Measurements from ENCODE around the gene CREB5. TPM values are rescaled to one million over a fixed set of nuclear protein-coding genes. Genes with fewer than 3 reads are reported as not detected.

CREB5 gene
- total and polyA plus RNA-seq, 7 donors = 0.86 to 33.8 (median 16.6) TPM

- DNase-seq (no peak), ATAC-seq (no peak)
- Histone ChIP-seq H3K27ac (peak overlapping the region; percentile 48), H3K36me3 (ENCODE audit: insufficient read depth in 1 of 2, low read depth in 1 of 2) (no peaks in the 10 kb centered on the region), H3K27me3 (ENCODE audit: insufficient read depth in 3 of 3, low read length in 2 of 3) (no peaks in the 10 kb centered on the region), H3K4me1 (peaks cover 47% of the 10 kb centered on the region), H3K4me3 (no peak overlapping the region), H3K9me3 (no peaks in the 10 kb centered on the region)
- TF ChIP-seq CTCF (IDR thresholded peaks at IDR 0.05) = no peak
- intact Hi-C loops (cut with DNase I) = loop anchor here (5.0 kb wide), 3 partner anchors 60 to 235 kb away; no protein-coding TSS in a partner anchor
- 49 to 75% (median 66%) methylated on average over 5 of the region's 5 CpGs for WGBS, 3 donors
Measured at GRCh38 chr7:28627263-28627653, 214.9 kb downstream of the CREB5 start.

GRCh38 chr7:28627896-28628295, 215.6 kb downstream of the CREB5 start:
- H3K27me3 ChIP-seq (ENCODE audit: insufficient read depth in 3 of 3, low read length in 2 of 3) = no peaks in the 10 kb centered on the region
- no peaks in the 10 kb centered on the region for H3K36me3 ChIP-seq (ENCODE audit: insufficient read depth in 1 of 2, low read depth in 1 of 2)
- TF ChIP-seq CTCF (IDR thresholded peaks at IDR 0.05) = no peak
- no peak for ATAC-seq
- H3K4me1 ChIP-seq = peaks cover 47% of the 10 kb centered on the region
- no peak overlapping the region for H3K4me3 ChIP-seq
- H3K27ac ChIP-seq = peak overlapping the region; percentile 48
- DNase-seq = no peak
- intact Hi-C loops (cut with DNase I) = loop anchor here (5.0 kb wide), 3 partner anchors 59 to 236 kb away; no protein-coding TSS in a partner anchor
- no peaks in the 10 kb centered on the region for H3K9me3 ChIP-seq
- 65 to 81% (median 71%) methylated on average over 4 of the region's 4 CpGs for WGBS, 3 donors

GRCh38 chr7:28629216-28629842, 217.0 kb downstream of the CREB5 start:
- peak; percentile 30 to 71 for DNase-seq
- intact Hi-C loops (cut with DNase I) = loop anchor here (5.0 kb wide), 3 partner anchors 58 to 237 kb away; no protein-coding TSS in a partner anchor

GRCh38 chr7:28630350-28630749, 218.0 kb downstream of the CREB5 start:
- intact Hi-C loops (cut with DNase I) = no loop called here
- no peak overlapping the region for H3K27ac ChIP-seq
- H3K4me1 ChIP-seq = peaks cover 33% of the 10 kb centered on the region
- no peak for TF ChIP-seq CTCF (IDR thresholded peaks at IDR 0.05)
- no peak for ATAC-seq
- no peaks in the 10 kb centered on the region for H3K9me3 ChIP-seq
- no peaks in the 10 kb centered on the region for H3K27me3 ChIP-seq (ENCODE audit: insufficient read depth in 3 of 3, low read length in 2 of 3)
- no peak for DNase-seq
- 86 to 94% (median 91%) methylated on average over 3 of the region's 3 CpGs for WGBS, 3 donors
- no peak overlapping the region for H3K4me3 ChIP-seq
- H3K36me3 ChIP-seq (ENCODE audit: insufficient read depth in 1 of 2, low read depth in 1 of 2) = no peaks in the 10 kb centered on the region

More at GRCh38 chr7:28629216-28629842, 217.0 kb downstream of the CREB5 start:
- Histone ChIP-seq H3K27ac (peak overlapping the region; percentile 69), H3K36me3 (ENCODE audit: insufficient read depth in 1 of 2, low read depth in 1 of 2) (no peaks in the 10 kb centered on the region), H3K9me3 (no peaks in the 10 kb centered on the region), H3K27me3 (ENCODE audit: insufficient read depth in 3 of 3, low read length in 2 of 3) (no peaks in the 10 kb centered on the region), H3K4me3 (no peak overlapping the region), H3K4me1 (peaks cover 34% of the 10 kb centered on the region)
- WGBS, 3 donors = 17 to 26% (median 21%) methylated on average over 4 of the region's 4 CpGs
- ATAC-seq = peak; percentile 73 to 93 (median 88)
- TF ChIP-seq CTCF (IDR thresholded peaks at IDR 0.05) = no peak

- 68 to 70% (median 70%) methylated on average over 2 of the region's 2 CpGs for WGBS, 3 donors
Measured at GRCh38 chr7:28631995-28632394, 219.7 kb downstream of the CREB5 start.

More at GRCh38 chr7:28631995-28632394, 219.7 kb downstream of the CREB5 start:
- Histone ChIP-seq H3K27ac (no peak overlapping the region), H3K9me3 (no peaks in the 10 kb centered on the region), H3K4me3 (no peak overlapping the region), H3K27me3 (ENCODE audit: insufficient read depth in 3 of 3, low read length in 2 of 3) (no peaks in the 10 kb centered on the region), H3K36me3 (ENCODE audit: insufficient read depth in 1 of 2, low read depth in 1 of 2) (no peaks in the 10 kb centered on the region), H3K4me1 (peaks cover 23% of the 10 kb centered on the region)
- TF ChIP-seq CTCF (IDR thresholded peaks at IDR 0.05) = no peak
- intact Hi-C loops (cut with DNase I) = no loop called here
- DNase-seq (no peak), ATAC-seq (no peak)

Measured in psoas muscle (tissue), 8 donors.